Fibroblast of lung (primary cell): Measurements from ENCODE around the gene LMF1. TPM values are rescaled to one million over a fixed set of nuclear protein-coding genes. Genes with fewer than 3 reads are reported as not detected.

ENCODE experiments used
- DNase-seq, 2 donors: peaks; one replicate each; pipeline versions ENCODE4 v3.0.0 to v3.0.0-alpha.2; 2010; ENCODE audit warnings: low read depth in 2 of 2
- H2AFZ ChIP-seq: 2 replicates; pipeline ENCODE4 v1.5.1; 2012; ENCODE audit warnings: low read length, control low read depth, inconsistent platforms
- H3K27ac ChIP-seq: 2 replicates; pipeline ENCODE4 v1.5.1; 2011; ENCODE audit warnings: low read length, control low read depth; ENCODE audit not compliant: insufficient read depth
- H3K27me3 ChIP-seq: 2 replicates; pipeline ENCODE4 v1.5.1; 2011; ENCODE audit warnings: mild to moderate bottlenecking, low read length; ENCODE audit not compliant: control insufficient read depth, insufficient read depth
- H3K36me3 ChIP-seq: 2 replicates; pipeline ENCODE4 v1.5.1; 2011; ENCODE audit warnings: low read length; ENCODE audit not compliant: control insufficient read depth, insufficient read depth
- H3K4me1 ChIP-seq: 2 replicates; pipeline ENCODE4 v1.5.1; 2011; ENCODE audit warnings: low read length; ENCODE audit not compliant: control insufficient read depth, insufficient read depth; ENCODE audit errors: extremely low read depth
- H3K4me2 ChIP-seq: 2 replicates; pipeline ENCODE4 v1.5.1; 2011; ENCODE audit warnings: low read length, control low read depth; ENCODE audit not compliant: insufficient read depth; ENCODE audit errors: extremely low read depth
- H3K4me3 ChIP-seq, 4 experiments: fragments of 200-600 bp in 1 of 4; sonication (generic) in 1 of 4; replicated peaks in 1 of 4; 2 replicates each; pipeline ENCODE4 v1.5.1; 2011 to 2016; ENCODE audit warnings: low read length in 4 of 4, low read depth in 3 of 4, mild to moderate bottlenecking in 3 of 4, control low read depth in 2 of 4, inconsistent platforms in 1 of 4, mixed read lengths in 1 of 4; ENCODE audit not compliant: insufficient read depth in 1 of 4; ENCODE audit errors: control extremely low read depth in 1 of 4
- H3K79me2 ChIP-seq: 2 replicates; pipeline ENCODE4 v1.5.1; 2012; ENCODE audit warnings: mild to moderate bottlenecking, low read length, inconsistent platforms; ENCODE audit not compliant: control insufficient read depth, insufficient read depth
- H3K9ac ChIP-seq: 2 replicates; pipeline ENCODE4 v1.5.1; 2011; ENCODE audit warnings: mild to moderate bottlenecking, low read length, control low read depth; ENCODE audit not compliant: insufficient read depth
- H3K9me3 ChIP-seq: 2 replicates; pipeline ENCODE4 v1.5.1; 2012; ENCODE audit warnings: low read depth, low read length; ENCODE audit not compliant: control insufficient read depth, insufficient read depth
- H4K20me1 ChIP-seq: 2 replicates; pipeline ENCODE4 v1.5.1; 2011; ENCODE audit warnings: low read length; ENCODE audit not compliant: control insufficient read depth, insufficient read depth; ENCODE audit errors: extremely low read depth
- CTCF ChIP-seq, 2 donors: IDR thresholded peaks in 1 of 2; conservative IDR thresholded peaks in 1 of 2; 1 replicate in 1 of 2; 2 replicates in 1 of 2; pipeline ENCODE4 v1.5.1; 2011 to 2012; ENCODE audit warnings: low read length in 2 of 2, control low read depth in 1 of 2, inconsistent platforms in 1 of 2, low read depth in 1 of 2, mild to moderate bottlenecking in 1 of 2
- EZH2 ChIP-seq: IDR thresholded peaks from 2 replicates; pipeline ENCODE4 v1.5.1; 2012; ENCODE audit warnings: low read length, control low read depth, mild to moderate bottlenecking; ENCODE audit errors: missing control alignments
- polyA plus RNA-seq, 2 donors: library from polyadenylated mRNA; depleted of rRNA in 1 of 2; stranded (reverse) in 1 of 2; unstranded in 1 of 2; fragments of >200 nt; gene quantifications; 2 replicates each; pipeline ENCODE4 v1.2.1, GENCODE V29; 2011 to 2012; ENCODE audit warnings: missing spikeins in 1 of 2
- total RNA-seq: library from RNA; depleted of rRNA; stranded (reverse); fragments of >200 nt; gene quantifications from 2 replicates; pipeline ENCODE4 v1.2.1, GENCODE V29; 2014

Gene LMF1
- total and polyA plus RNA-seq, 2 donors (not counting 1 experiment from before 2014, with no cell fraction given): 12.3 to 12.6 TPM

- Histone ChIP-seq H3K9ac (no peak overlapping the region), H3K4me2 (no peak overlapping the region), H4K20me1 (no peaks in the 10 kb centered on the region), H3K27ac (no peak overlapping the region), H3K79me2 (no peaks in the 10 kb centered on the region), H3K4me1 (no peaks in the 10 kb centered on the region), H3K4me3 (no peak overlapping the region), H3K36me3 (no peaks in the 10 kb centered on the region), H3K27me3 (no peaks in the 10 kb centered on the region), H3K9me3 (no peaks in the 10 kb centered on the region), H2AFZ (no peak overlapping the region)
- TF ChIP-seq EZH2 (no peak), CTCF (conservative IDR thresholded peaks at IDR 0.05 in 1 of 2, IDR thresholded peaks at IDR 0.05 in 1 of 2; ENCODE audit: low read depth in 1 of 2, low read length in 2 of 2) (no peak)
- DNase-seq: no peak
Measured at GRCh38 chr16:845351-845745, 125.4 kb downstream of the LMF1 start.

- no peak overlapping the region for H3K9ac ChIP-seq
- H3K27ac ChIP-seq: no peak overlapping the region
- no peaks in the 10 kb centered on the region for H3K4me1 ChIP-seq
- no peaks in the 10 kb centered on the region for H3K27me3 ChIP-seq
- H3K79me2 ChIP-seq: no peaks in the 10 kb centered on the region
- H3K4me2 ChIP-seq: no peak overlapping the region
- no peak for DNase-seq
- H3K4me3 ChIP-seq: no peak overlapping the region
- TF ChIP-seq CTCF (conservative IDR thresholded peaks at IDR 0.05 in 1 of 2, IDR thresholded peaks at IDR 0.05 in 1 of 2; ENCODE audit: low read depth in 1 of 2, low read length in 2 of 2): no peak
- TF ChIP-seq EZH2: no peak
- H4K20me1 ChIP-seq: no peaks in the 10 kb centered on the region
- no peaks in the 10 kb centered on the region for H3K9me3 ChIP-seq
- H2AFZ ChIP-seq: no peak overlapping the region
- H3K36me3 ChIP-seq: no peaks in the 10 kb centered on the region
Measured at GRCh38 chr16:844638-845350, 126.0 kb downstream of the LMF1 start.

GRCh38 chr16:843771-844170 is 127.0 kb downstream of the LMF1 start:
- H3K9ac ChIP-seq: no peak overlapping the region

More at GRCh38 chr16:843771-844170, 127.0 kb downstream of the LMF1 start:
- TF ChIP-seq CTCF (conservative IDR thresholded peaks at IDR 0.05 in 1 of 2, IDR thresholded peaks at IDR 0.05 in 1 of 2; ENCODE audit: low read depth in 1 of 2, low read length in 2 of 2) (no peak), EZH2 (no peak)
- Histone ChIP-seq H4K20me1 (no peaks in the 10 kb centered on the region), H3K27me3 (no peaks in the 10 kb centered on the region), H3K4me2 (no peak overlapping the region), H3K79me2 (no peaks in the 10 kb centered on the region), H3K9me3 (no peaks in the 10 kb centered on the region), H3K36me3 (no peaks in the 10 kb centered on the region), H3K27ac (no peak overlapping the region), H3K4me3 (no peak overlapping the region), H2AFZ (no peak overlapping the region), H3K4me1 (no peaks in the 10 kb centered on the region)
- DNase-seq: no peak
